GM18498 (cell line): ENCODE measurements around the gene HAUS2.
"Not testable (repeated sequence)": the region's sequence is repeated elsewhere in the genome, so short reads cannot be mapped to it uniquely, and the experiment has no call there.

Source experiments
- ATAC-seq: cut with Tn5 transposase; IDR thresholded peaks from one replicate; pipeline ENCODE4 v1.9.1; 2021; ENCODE audit warnings: mild to moderate bottlenecking, moderate library complexity; ENCODE audit not compliant: unreplicated experiment

HAUS2 gene

DNA sequence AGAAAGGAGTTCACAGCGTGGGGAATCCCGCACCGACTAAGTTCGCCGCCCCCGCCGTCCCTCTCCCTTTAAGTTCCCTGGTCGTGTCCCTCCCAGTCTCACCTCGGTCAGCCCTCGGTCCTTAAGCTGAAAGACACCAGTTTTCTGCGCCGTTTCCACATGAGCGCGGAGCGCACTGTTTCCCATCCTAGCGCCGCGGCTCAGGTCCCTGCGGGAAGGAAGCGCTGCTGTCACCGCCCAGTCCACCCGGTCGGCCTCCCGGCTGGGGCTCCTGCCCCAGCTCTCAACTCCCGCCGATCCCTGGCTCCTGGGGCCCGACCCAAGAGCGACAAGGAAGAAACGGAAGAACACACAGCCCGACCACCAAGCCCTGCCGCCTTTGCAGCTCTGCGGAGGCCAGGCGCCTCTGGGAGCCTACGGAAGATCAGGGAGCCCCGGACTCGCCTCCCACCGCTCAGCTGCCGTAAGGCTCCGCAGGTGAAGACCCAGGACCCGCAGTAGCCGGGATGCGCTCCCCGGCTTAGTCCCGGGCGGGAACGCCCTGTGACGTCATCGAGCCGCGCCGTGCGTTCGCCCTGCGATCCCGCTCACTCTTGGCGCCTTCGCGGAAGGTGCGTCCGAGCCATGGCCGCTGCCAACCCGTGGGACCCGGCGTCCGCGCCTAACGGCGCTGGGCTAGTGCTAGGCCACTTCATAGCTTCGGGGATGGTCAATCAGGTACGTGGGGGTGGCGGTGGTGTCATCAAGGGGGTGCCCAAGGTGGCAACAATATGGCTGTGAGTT is at the start of gene HAUS2, which contains the start of gene LRRC57:
HAUS2 (plus strand) TSS at position 590 of the 783 bp plus-strand sequence; CDS start at position 625, 35 bp downstream.
LRRC57 (minus strand) TSS at position 545 of the 783 bp plus-strand sequence; CDS start at position 186, 359 bp downstream.
- peak; percentile 81 for ATAC-seq

DNA sequence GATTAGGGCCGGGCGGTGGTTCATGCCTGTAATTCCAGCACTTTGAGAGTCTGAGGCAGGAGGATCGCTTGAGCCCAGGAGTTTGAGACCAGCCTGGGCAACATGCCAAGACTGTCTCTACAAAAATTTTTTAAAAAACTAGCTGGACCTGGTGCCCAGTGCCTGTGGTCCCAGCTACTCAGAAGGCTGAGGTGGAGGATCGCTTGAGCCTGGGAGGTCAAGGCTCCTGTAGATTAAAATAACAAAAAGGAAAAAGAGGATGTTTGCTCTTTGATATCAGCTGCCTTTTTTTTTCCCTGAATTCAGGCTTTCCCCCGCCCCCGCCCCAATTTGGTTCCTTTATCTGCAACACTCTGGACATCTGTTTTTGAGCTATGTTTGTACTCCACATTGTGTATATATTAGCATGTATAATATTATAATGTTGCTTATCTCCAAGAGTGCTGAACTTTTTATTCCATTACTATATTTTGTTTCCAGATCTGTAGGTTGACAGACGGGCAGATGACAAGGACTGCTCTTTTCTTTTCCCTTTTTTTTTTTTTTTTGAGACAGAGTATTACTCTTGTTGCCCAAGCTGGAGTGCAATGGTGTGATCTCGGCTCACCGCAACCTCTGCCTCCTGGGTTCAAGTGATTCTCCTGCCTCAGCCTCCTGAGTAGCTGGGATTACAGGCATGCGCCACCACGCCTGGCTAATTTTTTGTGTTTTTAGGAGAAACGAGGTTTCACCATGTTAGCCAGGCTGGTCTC is 48.6 kb upstream of the HAUS2 start:
- ATAC-seq, result no peak

DNA sequence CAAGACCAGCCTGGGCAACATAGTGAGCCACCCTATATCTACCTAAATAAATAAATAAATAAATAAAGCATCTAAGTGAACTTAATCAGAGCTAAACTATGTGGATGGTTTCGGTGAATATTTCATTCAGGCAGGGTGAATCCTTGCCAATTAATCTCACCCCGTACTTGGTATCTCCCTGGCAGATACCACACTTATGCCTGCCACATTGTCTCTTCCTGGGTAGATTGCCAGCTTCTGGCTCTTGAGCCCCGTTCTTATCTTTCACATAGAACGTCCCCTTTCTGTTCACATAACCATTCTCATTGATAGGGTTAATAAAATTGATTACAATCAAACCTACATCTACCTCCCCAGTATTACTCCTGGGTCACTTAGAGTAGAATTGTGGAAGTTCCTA is 46.2 kb upstream of the HAUS2 start:
- ATAC-seq, result no peak

DNA sequence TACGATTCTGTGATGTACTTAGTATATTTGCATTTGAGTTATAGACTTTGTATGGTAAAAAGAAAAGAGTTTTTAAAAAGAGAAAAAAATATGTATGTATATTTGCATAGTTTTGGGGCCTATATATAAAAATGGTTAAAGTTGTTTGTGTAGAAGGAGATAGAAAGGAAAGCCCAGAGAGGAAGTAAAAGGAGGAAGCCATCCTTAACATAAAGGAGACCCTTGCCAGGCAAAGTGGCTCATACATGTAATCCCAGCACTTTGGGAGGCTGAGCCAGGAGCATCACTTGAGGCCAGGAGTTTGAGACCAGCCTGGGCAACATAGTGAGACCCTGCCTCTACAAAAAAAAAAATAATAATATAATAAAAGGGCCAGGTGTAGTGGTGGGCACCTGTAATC is 44.8 kb upstream of the HAUS2 start:
- no peak for ATAC-seq

DNA sequence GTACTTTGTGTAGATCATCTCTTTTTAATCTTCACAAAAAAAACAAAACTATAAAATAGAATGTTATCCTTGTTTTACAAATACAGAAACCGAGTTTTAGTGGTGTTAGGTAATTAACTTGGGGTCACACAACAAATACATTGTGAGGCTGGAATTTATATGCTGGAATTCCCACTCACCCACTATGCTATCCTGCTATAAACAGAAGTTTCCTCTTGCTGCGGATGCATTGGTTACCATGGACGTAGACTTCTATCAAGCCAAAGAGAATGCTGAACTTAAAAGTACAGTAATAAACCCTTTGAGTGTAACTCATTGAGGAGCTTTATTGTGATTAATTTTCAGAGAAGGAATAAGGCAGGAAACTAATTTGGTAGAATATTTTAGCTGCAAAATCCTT is 44.0 kb upstream of the HAUS2 start:
- ATAC-seq, result peak; percentile 13

DNA sequence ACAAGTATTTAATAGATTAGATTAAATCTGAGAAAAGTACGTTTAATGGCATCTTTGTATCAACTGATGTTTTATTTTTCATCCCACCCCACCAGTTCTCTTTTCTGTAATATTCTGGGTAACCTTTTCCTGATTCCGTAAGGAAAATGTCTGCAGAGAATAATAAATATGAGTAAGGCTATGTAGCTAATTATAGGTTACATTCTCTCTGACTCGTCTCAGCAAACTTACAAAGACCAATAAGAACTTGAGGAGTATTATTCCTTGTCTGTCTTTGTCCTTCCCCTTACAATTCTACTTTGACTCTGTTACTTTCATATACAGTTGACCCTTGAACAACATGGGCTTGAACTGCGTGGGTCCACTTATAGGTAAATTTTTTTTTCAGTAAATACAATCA is 41.1 kb upstream of the HAUS2 start:
- no peak for ATAC-seq

DNA sequence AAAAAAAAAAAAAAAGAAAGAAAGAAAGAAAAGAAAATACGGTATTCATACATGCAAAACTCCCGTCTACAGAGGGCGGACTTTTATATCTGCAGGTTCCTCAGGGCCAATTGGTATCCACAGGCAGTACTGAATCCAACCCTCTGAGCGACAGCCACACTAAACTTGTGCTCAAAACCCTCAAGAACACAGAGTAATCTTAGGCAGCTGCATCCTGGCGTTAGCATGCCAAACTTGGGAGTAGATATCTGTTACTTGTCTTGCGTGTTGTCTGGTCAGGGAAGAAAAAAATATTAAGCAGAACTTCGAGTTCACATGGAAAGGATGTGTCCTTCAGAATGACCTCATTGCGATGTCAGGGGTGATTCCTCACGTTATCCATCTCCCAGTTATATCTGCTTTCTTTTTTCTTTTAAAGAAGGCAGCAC is 40.4 kb upstream of the HAUS2 start:
- no peak for ATAC-seq

DNA sequence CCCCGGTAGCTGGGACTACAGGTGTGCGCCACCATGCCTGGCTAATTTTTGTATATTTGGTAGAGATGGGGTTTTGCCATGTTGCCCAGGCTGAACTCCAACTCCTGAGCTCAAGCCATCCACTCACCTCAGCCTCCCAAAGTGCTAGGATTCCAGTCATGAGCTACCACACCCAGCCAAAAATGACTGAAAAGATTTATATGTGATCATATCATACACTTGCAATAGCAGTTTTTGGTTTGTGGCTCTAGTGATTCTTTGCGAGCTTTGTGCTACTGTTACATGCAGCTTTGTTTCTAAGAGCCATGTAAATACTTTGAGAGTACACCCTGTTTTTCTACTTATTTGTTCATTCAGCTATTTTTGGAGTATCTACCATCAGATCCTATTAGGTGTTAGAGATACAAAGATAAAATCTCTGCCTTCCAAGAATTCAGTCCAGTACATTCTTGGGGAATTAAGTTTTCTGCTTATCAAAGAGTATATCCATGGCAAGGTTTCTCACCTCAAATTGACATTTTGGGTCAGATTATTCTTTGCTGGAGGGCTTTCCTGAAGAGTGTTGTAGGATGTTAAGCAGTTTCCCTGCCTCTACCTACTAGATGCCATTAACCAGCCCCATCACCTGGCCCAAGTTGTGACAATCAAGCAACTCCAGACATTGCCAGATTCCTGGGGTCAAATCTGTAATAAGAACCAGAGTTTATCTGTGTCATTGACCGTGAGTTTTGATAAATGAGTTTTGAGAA is 38.2 kb upstream of the HAUS2 start:
- no peak for ATAC-seq

DNA sequence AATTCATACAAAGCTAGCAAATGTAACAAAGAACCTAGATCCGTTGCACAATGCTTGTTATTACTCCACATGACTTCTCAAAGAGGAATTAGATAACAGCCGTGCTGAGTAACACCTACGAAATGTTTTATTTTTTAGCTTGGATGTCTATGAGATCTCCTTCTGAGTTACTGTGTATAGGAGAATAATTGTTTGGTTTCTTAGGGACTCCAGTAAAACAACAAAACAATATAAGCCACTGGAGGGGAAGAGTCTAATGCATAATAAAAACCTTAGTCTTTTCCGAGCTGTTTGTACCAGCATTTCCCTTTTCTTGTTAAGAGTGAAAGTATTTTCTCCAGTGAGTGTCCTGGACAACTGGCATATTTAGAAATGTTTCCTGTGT is 37.6 kb upstream of the HAUS2 start:
- ATAC-seq, result no peak

DNA sequence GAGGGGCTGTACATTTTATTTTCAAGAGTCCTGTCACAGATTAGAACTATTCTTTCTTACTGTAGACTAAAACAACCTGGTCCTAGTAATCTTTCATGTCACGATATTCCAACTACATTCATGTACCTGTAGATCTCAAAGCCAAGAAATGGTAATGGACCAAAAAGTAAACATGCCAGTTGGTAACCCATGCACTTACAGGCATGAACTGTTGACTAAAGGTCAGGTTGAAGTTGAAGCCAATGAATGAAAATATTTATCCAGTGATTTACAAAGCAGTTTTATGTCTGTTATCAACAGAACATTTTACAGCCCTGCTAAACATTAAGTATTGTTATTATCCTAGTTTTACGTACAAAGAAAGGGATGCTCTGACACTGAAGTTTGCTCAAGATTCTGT is 25.3 kb upstream of the HAUS2 start:
- ATAC-seq, result no peak

DNA sequence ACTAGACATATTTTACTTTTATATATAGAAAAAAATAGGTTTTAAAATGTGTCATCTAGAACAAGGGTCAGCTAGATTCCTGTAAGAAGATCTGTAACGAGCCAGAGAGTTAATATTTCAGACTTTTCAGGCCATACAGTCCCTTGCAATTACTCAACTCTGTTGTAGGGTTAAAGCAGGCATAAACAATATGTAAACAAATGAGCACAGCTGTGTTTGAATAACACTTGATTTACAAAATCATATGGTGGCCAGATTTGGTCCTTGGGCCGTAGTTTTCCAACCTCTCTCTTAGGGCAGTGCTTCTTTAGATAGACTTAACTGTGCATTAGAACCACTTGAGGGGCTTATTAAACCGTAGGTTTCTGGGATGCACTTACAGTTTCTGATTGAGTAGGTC is 19.7 kb upstream of the HAUS2 start:
- no peak for ATAC-seq

DNA sequence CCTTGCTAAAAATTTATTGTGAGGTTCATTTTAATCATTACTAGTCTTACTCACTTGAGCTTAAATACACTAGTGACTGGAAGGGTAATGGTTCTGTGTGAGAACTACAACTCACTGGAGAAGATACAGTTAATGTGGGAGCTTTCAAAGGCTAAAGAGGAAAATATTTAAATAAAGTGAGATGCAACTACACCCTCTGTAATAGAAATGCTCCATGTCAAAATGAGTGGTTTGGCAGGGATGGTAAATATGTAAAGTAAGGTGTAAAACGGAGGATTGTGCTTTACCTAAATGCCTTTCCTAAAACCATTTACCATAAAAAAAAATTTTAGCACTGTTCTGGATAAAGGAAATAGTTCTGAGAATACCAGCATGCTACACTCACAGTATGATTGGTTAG is 15.4 kb upstream of the HAUS2 start:
- no peak for ATAC-seq

DNA sequence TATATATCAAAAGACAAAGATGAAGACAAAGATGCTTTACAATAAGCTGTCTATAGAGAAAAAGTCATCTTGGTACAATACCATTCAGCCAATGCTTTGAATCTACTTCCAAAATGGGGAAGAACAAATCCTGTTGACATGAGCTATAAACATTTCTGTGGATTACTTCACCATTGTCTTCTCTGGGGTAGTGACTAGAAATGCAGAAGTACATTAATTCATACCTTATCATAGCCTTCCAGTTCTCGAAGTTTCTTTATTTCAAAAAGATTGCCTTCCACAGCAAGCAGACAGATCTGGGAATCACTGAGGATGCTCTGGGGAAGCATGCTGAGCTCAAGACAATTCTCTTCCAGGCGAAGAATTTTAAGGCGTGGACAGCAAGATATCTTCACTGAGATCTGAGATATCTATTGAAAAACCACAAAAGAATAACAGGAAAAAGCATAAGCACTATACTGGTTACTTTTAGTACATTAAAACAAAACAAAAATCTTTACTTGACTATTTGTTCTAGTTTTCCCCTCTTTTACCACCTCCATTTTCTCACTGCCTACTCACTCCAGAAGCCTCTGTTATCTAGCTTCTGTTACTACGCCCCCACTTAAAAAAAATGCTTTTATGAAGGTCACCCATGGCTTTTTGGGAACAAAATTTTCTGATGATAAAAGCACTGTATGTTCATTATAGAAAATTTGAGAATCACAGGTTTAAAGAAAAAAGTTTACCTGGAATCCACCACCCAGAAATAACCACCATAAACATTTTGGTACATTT is 3.6 kb upstream of the HAUS2 start:
- ATAC-seq, result no peak

DNA sequence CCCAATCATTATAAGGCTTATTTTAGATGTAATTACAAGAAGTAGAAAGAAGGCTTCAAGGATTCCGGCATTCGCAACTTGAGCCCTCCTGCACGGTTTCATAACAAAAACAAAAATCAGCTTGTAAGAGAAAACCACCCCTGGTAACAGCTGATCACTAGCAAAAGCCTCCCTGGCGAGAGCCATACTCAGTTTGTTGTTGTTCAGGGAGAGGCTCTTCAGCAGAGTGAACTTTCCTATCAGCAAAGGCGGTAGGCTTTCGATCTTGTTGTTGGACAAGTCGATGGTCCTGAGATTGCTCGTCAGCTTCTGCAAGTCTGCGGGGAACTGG is 755 bp upstream of the HAUS2 start:
- ATAC-seq, result no peak

DNA sequence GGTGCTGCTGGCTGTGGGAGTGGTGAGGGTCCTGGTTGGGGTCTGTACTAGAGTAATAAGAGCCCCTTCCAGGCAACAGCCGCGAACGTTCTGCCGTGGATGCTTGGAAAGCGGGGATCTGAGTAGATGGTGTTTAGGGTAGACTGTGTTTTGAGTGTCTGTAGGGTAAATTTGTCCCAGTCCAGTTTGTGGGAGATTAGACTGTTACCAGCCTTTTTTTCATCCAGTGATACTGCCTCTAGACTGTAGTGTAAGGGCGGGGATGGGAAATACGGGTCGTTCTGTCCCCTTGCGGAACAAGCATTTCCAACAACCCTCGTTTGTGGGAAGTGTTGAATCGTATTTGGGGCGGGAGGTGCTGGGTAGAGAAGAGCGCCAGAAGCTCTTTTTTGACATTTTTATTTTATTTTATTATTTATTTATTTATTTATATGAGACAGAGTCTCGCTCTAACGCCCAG is 424 bp downstream of the HAUS2 start:
- ATAC-seq, result peak; percentile 18

DNA sequence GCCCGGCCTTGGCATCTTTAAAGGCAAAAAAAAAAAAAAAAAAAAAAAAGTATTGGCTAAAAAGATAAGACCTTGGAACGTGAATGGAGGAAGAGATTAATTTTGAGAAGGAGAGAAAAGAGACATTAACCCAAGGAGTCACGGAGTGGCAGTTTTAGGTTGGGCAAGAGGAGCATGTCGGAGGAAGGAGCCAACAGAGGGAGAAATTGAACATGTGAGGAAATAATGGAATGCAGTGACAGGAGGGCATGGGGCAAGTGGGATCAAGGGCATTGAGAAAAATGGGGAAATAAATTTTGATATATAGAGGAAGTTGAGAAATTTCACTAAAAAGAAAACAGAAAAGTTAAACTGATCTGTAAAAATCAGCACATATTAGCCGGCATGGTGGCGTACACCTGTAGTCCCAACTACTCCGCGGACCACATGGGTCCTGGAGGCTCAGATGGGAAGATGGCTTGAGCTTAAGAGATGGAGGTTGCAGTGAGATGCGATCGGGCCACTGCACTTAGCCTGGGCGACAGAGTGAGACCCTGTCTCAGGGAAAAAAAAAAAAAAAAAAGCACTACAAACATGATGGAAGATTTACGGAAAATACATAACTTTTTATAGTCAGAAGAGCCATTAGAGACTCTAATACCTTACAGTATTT is 1.2 kb downstream of the HAUS2 start:
- no peak for ATAC-seq

DNA sequence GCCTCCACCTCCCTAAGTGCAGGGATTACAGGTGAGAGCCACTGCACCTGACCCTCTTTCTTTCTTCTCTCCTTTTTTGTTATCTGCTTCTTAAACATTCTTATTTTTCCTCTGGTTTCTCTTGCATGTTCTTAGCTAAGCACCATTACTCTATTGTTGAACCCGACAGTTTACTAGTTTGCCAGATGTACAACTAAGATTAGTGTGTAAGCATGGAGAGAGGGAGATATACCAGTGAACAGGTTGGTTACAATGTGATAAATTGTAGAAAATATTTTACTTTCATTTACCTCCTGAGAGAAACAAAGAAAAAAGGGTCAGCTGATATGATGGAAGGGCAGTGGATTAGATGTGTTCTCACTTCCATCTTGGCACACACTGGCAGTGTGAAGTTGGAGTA is 4.9 kb downstream of the HAUS2 start:
- ATAC-seq, result no peak

DNA sequence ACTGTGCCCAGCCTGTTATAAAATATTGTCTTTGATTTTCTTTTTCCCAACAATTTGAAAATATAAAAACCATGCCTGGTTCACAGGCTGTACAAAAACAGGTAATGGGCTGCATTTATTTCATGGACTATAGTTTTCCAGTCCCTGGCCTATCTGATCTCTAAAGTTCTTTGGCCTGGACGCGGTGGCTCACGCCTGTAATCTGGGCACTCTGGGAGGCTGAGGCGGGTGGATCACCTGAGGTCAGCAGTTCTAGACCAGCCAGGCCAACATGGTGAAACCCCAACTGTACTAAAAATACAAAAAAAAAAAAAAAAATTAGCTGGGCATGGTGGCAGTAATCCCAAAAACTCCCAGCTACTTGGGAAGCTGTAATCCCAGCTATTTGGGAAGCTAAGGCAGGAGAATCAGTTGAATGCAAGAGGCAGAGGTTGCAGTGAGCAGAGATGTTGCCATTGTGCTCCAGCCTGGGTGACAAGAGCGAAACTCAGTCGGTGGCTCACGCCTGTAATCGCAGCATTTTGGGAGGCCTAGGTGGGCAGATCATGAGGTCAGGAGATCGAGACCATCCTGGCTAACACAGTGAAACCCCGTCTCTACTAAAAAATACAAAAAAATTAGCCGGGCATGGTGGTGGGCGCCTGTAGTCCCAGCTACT is 8.0 kb downstream of the HAUS2 start:
- ATAC-seq, result not testable (repeated sequence)

DNA sequence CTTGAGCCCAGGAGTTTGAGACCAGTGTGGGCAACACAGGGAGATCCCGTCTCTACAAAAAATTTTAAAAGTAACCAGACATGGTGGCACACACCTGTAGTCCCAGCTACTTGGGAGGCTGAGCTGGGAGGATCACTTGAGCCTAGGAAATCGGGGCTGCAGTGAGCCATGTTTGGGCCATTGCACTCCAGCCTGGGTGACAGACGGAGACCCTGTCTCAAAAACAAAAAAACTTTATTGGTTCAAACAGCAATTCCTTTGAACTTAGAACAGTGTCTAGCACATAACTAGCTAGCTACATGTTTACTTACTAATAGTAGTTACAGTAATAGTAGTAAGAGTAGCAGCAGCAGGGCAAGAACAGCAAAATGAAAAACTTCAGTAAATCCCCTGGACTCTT is 10.1 kb downstream of the HAUS2 start:
- ATAC-seq, result no peak
